HG03280 (cell line): ENCODE measurements around the gene PSMC1.

Source experiments
- ATAC-seq: cut with Tn5 transposase; IDR thresholded peaks from one replicate; pipeline ENCODE4 v1.9.1; 2021; ENCODE audit warnings: mild to moderate bottlenecking, moderate library complexity; ENCODE audit not compliant: unreplicated experiment

PSMC1 gene

GRCh38 chr14:90301122-90301521 is 44.8 kb downstream of the PSMC1 start:
- ATAC-seq = no peak

DNA sequence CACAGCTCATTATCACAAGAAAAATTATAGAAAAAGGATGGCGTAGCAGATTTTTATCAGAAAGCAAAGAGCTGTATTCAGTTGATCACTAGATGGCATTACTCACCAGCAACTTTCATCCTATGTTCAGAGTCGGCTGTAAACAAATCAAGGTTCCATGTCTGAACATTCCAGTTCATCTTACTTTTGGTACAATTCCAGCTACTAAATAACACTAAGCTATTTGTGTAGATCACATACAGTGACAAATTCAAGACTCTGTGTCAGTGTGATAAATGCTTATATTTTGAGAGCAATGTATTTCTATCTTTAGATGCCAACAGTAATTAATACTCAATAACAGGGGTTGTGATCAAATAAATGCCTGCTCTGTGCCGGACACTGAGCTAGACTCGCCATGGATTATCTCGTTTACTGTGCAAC is 45.3 kb downstream of the PSMC1 start:
- no peak for ATAC-seq

- no peak for ATAC-seq
Measured at GRCh38 chr14:90302529-90303303, 46.4 kb downstream of the PSMC1 start.

DNA sequence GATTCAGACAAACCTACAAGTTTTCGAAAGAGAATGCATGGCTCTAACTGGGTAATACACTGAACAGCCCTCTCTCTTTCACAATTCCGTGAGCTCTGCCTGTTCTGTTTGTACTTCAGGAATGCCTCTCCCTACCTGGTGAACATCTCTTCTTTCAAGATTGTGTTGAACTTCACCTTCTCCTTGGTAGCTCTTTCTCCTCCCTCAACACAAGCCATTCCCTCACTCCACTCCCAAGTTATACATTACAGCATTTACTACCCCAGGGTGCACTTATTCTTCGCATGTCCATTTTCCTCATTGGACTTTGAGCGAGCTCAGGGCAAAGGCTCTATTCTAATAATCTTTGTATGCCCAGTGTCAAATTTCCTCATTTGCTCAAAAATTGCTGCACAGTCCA is 47.1 kb downstream of the PSMC1 start:
- ATAC-seq = no peak

GRCh38 chr14:90304502-90304901 is 48.1 kb downstream of the PSMC1 start:
- no peak for ATAC-seq

DNA sequence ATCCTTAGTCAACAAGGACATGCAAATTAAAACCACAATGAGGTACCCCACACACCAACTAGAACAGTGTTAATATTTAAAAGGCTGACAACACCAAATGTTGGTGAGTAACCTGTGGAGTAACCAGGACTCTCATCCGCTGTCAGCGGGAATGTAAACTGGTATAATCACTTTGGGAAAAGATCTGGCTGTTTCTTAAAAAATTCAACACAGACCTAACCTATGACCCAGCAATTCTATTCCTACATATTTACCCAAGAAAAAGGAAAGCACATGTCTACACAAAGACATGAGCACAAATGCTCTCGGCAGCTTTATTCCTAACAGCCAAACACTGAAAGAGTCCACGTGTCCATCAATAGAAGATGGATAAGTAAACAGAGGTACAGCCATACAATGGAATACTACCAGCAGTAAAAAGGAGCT is 48.8 kb downstream of the PSMC1 start:
- ATAC-seq = no peak

DNA sequence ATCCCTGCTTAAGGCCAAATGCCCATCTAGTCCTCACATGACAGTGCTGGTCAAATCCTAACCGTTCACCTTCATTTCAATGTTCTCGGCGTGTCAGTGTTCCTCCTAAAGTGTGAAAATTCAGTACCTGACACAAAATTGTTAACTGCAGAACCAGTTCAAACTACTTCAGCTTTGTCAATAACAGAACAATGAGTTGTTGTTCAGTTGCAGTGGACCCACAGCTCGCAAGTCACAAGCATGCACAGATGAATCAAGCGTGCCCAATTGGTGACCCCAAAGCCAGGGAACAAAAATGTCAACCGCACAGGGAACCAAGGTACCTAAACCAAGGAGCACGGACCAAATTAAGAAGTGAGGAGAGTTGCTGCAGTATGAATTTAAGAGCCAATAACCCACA is 52.2 kb downstream of the PSMC1 start:
- ATAC-seq = no peak

DNA sequence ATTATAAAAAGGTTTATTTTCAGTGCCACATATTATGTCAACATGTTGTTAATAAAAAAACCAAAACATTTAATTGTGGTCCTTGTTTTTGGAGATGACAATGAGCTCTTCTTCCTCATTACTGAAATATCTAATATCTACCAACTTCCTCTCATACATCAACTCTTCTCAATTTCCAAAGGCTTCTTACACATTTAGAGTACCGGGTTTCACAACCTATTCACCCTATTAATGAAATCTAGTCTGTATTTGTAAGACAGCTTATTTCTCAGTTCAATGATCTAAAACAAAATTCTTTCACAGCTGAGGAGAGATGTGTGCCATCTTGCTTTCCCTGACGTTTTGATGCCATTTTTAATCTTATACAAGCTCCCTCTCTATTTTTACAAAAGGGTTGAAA is 60.9 kb downstream of the PSMC1 start:
- ATAC-seq = no peak

DNA sequence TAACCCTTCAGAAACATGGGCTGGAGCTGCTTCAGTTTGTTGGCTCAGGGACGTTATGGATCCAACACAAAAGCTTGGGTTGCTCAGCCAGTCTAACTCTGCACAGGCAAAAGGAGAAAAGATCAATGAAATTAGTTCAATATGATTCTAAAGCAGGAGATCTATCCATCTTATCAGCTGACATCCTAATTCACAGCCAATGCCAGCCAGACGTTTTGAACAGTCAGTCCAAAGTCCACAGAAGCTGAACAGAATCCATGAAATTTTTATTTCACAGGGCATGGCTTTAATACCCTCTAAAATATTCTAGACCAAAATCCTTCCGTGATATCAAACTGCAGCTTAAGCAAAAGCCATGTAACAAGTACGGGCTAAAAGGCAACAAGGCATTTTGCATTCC is 61.7 kb downstream of the PSMC1 start:
- no peak for ATAC-seq

DNA sequence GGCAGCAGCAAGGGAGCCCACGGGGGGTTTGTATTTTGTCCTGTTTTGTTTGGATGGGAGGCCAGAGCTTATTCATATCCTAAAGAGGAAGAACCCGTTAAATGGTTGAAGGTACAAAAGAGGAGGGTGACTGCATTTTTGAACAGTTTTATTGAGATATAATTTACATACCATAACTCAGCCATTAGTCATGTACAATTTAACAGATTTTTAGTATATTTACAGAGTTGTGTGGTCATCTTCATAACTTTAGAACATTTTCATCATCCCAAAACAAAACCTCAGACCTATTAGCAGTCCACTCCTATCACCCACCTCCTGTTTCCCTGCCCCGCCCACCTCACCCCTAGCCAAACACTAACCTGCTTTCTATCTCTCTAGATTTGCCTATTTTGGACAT is 62.8 kb downstream of the PSMC1 start:
- ATAC-seq = no peak

DNA sequence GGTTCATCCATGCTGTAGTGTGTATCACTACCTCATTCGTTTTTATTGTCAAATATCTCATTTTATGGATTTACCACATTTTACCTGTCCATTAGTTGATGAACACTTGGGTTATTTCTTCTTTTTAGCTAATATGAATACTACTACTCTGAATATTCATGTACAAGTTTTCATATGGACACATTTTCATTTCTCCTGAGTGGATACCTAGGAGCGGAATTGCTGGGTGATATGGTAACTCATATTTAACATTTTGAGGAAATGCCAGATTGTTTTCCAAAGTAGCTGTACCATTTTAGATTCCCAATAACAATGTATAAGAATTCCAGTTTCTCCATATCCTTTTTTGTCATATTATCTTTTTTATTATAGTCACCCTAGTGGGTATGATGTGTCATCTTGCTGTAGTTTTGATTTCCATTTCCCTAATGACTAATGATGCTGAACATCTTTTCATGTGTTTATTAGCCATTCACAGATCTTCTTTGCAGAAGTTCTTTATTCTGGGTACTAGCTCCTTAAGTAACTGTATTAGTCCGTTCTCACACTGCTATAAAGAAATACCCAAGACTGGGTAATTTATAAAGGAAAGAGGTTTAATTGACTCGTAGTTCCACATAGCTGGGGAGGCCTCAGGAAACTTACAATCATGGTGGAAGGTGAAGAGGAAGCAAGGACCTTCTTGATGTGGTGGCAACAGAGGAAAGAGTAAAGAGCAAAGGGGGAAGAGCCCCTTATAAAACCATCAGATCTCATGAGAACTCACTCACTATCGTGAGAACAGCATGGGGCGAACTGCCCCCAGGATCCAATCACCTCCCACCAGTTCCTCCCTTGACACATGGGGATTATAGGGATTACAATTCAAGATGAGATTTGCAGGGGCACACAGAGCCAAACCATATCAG is 63.5 kb downstream of the PSMC1 start:
- no peak for ATAC-seq

GRCh38 chr14:90321891-90322290 is 65.5 kb downstream of the PSMC1 start:
- no peak for ATAC-seq
